GM12878 (cell line): Measurements from ENCODE around the gene CHIC2. TPM values are rescaled to one million over a fixed set of nuclear protein-coding genes. Genes with fewer than 3 reads are reported as not detected.
A peak's percentile ranks its signal among the peaks of the same experiment; 100 is the strongest.

Experiments used
- ATAC-seq: fragments of 200-7000 bp; cut with Tn5 transposase; 3 replicates; pipeline ENCODE4 v1.9.1; 2020; ENCODE audit warnings: mild to moderate bottlenecking, moderate library complexity
- BruUV-seq: library from RNA; stranded (reverse); fragments of 400-500 nt; replicated peaks from 2 replicates; lab custom pipeline; 2021; lab: Mats Ljungman, UMichigan
- CTCF ChIA-PET: fragments of 300-600 bp; sonication (Branson Sonifier 250); formaldehyde crosslinking; extraction: SDS; loops from one replicate; lab custom pipeline; 2021; ENCODE audit warnings: inconsistent platforms; lab: Yijun Ruan, JAX
- POLR2A ChIA-PET: fragments of 350-600 bp; formaldehyde crosslinking; extraction: SDS; loops from one replicate; lab custom pipeline; 2021; ENCODE audit warnings: inconsistent platforms; lab: Charles Lee
- RAD21 ChIA-PET: fragments of 300-600 bp; sonication (Branson Sonifier 250); formaldehyde crosslinking; loops from one replicate; lab custom pipeline; 2023; ENCODE audit warnings: antibody characterized with exemption; ENCODE audit not compliant: unreplicated experiment; lab: Charles Lee
- SMC1A ChIA-PET: fragments of 300-600 bp; sonication (Branson Sonifier 250); formaldehyde crosslinking; loops from one replicate; lab custom pipeline; 2023; ENCODE audit not compliant: unreplicated experiment, uncharacterized antibody; lab: Charles Lee
- DNase-seq: peaks from one replicate; pipeline ENCODE4 v3.0.0-alpha.2; 2011; ENCODE audit warnings: low read depth, low spot score
- FAIRE-seq: peaks from 3 replicates; lab custom pipeline; 2011; peaks lifted over from hg19 to GRCh38; lab: Jason Lieb, UNC
- H2AFZ ChIP-seq: 2 replicates; pipeline ENCODE4 v1.6.0; 2011; ENCODE audit warnings: low read depth, low read length, control low read depth; ENCODE audit not compliant: control insufficient read depth
- H3K27ac ChIP-seq: 2 replicates; pipeline ENCODE4 v1.5.1; 2011; ENCODE audit warnings: control low read depth; ENCODE audit not compliant: control insufficient read depth, insufficient read depth
- H3K27me3 ChIP-seq, 2 experiments: replicated peaks in 1 of 2; 2 replicates each; pipeline versions ENCODE4 v1.6.0 to v1.6.1; 2011; ENCODE audit warnings: low read length in 1 of 2; ENCODE audit not compliant: control insufficient read depth in 2 of 2, insufficient read depth in 2 of 2
- H3K36me3 ChIP-seq, 2 experiments: 2 replicates each; pipeline ENCODE4 v1.5.1; 2011; ENCODE audit warnings: low read length in 1 of 2; ENCODE audit not compliant: control insufficient read depth in 2 of 2, insufficient read depth in 2 of 2
- H3K4me1 ChIP-seq: 2 replicates; pipeline ENCODE4 v1.6.1; 2011; ENCODE audit warnings: mild to moderate bottlenecking, low read length, moderate library complexity, mixed read lengths; ENCODE audit not compliant: control insufficient read depth, insufficient read depth
- H3K4me2 ChIP-seq: 2 replicates; pipeline ENCODE4 v1.6.0; 2011; ENCODE audit warnings: control low read depth; ENCODE audit not compliant: control insufficient read depth, insufficient read depth
- H3K4me3 ChIP-seq: fragments of 200-600 bp; sonication (generic); 2 replicates; pipeline ENCODE4 v1.5.1; 2016
- H3K79me2 ChIP-seq: 2 replicates; pipeline ENCODE4 v1.6.0; 2011; ENCODE audit warnings: low read length; ENCODE audit not compliant: control insufficient read depth, insufficient read depth
- H3K9ac ChIP-seq: 2 replicates; pipeline ENCODE4 v1.8.0; 2011; ENCODE audit warnings: low read length, control low read depth, mixed read lengths; ENCODE audit not compliant: control insufficient read depth, insufficient read depth
- H3K9me3 ChIP-seq: replicated peaks from 3 replicates; pipeline ENCODE4 v1.5.1; 2011; ENCODE audit warnings: mild to moderate bottlenecking, low read length; ENCODE audit not compliant: control insufficient read depth, insufficient read depth
- H4K20me1 ChIP-seq: 2 replicates; pipeline ENCODE4 v1.6.0; 2011; ENCODE audit not compliant: control insufficient read depth, insufficient read depth
- BCLAF1 ChIP-seq: fragments of 450-650 bp; IDR thresholded peaks from 2 replicates; pipeline ENCODE4 v1.6.1; 2017; ENCODE audit warnings: antibody characterized with exemption, mild to moderate bottlenecking, moderate library complexity
- CBX5 ChIP-seq: sonication (generic); IDR thresholded peaks from 2 replicates; pipeline ENCODE4 v1.6.1; 2016; ENCODE audit warnings: low read depth, moderate library complexity, mild to moderate bottlenecking, inconsistent platforms
- ESRRA ChIP-seq: IDR thresholded peaks from 2 replicates; pipeline ENCODE4 v1.6.1; 2012; ENCODE audit warnings: mild to moderate bottlenecking, low read length, improper control_type of control experiment
- MTA2 ChIP-seq: fragments of 450-650 bp; IDR thresholded peaks from 2 replicates; pipeline ENCODE4 v1.6.1; 2016; ENCODE audit warnings: low read depth, mild to moderate bottlenecking, moderate library complexity
- POU2F2 ChIP-seq: IDR thresholded peaks from 3 replicates; pipeline ENCODE4 v1.6.1; 2011; ENCODE audit warnings: low read depth, mild to moderate bottlenecking, low read length, borderline replicate concordance
- SUPT20H ChIP-seq: IDR thresholded peaks from 2 replicates; pipeline ENCODE4 v1.6.1; 2011; ENCODE audit warnings: low read depth, mild to moderate bottlenecking, low read length, moderate library complexity, borderline replicate concordance; ENCODE audit not compliant: control insufficient read depth
- YY1 ChIP-seq: IDR thresholded peaks from 2 replicates; pipeline ENCODE4 v1.6.1; 2011; ENCODE audit warnings: low read depth, mild to moderate bottlenecking, low read length
- WGBS: methylation state at CpG from one replicate; pipeline ENCODE4 v1.1.6; 2016; ENCODE audit warnings: low lambda C conversion rate; ENCODE audit not compliant: insufficient replicate concordance, insufficient coverage; ENCODE audit errors: missing lambda C conversion rate; 5-methylcytosine and 5-hydroxymethylcytosine counted together
- in situ Hi-C: fragments of 300-500 bp; cut with MboI; formaldehyde crosslinking; loops from 9 replicates; pipeline ENCODE4 v1.14.3; 2018; ENCODE audit warnings: mixed read lengths
- intact Hi-C: fragments of 100-400 bp; cut with micrococcal nuclease; formaldehyde crosslinking; loops from one replicate; pipeline ENCODE4 v1.14.2; 2022; ENCODE audit not compliant: unreplicated experiment
- polyA plus RNA-seq, 11 experiments: library from polyadenylated mRNA; depleted of rRNA in 4 of 11; unstranded in 6 of 11; stranded (reverse) in 5 of 11; fragments of >200 nt; fragmentation: Nextera tagmentation in 4 of 11; fragmentation: Illumina TruSeq in 1 of 11; extraction: Ambion mirVana in 4 of 11; extraction: Trizol in 1 of 11; gene quantifications; 1 replicate in 1 of 11; 2 replicates in 10 of 11; pipeline versions ENCODE4 v1.2.1 to v1.2.3, GENCODE V29; 2011 to 2016; ENCODE audit warnings: inconsistent platforms in 2 of 11, missing spikeins in 2 of 11, low read depth in 1 of 11
- total RNA-seq, 4 experiments: library from RNA; depleted of rRNA in 3 of 4; stranded (reverse); fragments of >200 nt in 3 of 4; fragmentation: Illumina TruSeq in 1 of 4; extraction: Trizol in 1 of 4; gene quantifications; 2 replicates each; pipeline versions ENCODE4 v1.2.1 to v1.2.3, GENCODE V29; 2013 to 2021

Gene CHIC2
- total and polyA plus RNA-seq, 10 of the 15 experiments (the other 5 are each of a cell fraction or from before 2014, with no cell fraction given), result 0.80 to 24.4 (median 12.2) TPM

DNA sequence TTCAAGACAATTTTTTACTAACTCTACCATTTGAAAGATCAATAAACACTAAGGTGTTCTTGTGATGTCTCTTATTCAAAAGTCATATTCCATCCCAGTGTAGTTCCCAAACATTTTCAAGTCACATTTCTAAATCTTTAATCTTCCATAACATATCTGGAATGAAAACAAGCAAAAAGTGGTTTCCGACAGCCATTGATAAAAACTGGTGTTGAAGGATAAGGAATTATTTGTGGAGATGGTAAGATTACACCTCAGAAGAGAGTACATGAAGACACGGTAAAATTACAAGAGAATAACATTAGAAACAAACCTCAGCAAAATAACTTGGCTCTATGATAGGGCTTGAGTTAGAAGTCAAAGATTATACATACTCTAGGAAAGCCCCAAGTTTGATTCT is 4.3 kb downstream of the CHIC2 start:
- FAIRE-seq (no peak), DNase-seq (no peak), ATAC-seq (no peak)
- no TSS peak for BruUV-seq
- H3K27me3 ChIP-seq, result no peaks in the 10 kb centered on the region
- ChIA-PET POLR2A (no interaction called here), SMC1A (interaction anchor here (0.7 to 1.0 kb wide), 2 partner anchors 12 to 43 kb away, joined by 3 read pairs; no protein-coding TSS in a partner anchor), RAD21 (interaction anchor here (1.5 kb wide), 1 partner anchor 48 kb away, joined by 5 read pairs; no protein-coding TSS in a partner anchor), CTCF (no interaction called here)
- no peak overlapping the region for H2AFZ ChIP-seq
- H3K9me3 ChIP-seq, result no peaks in the 10 kb centered on the region
- in situ Hi-C loops, result no loop called here
- no peak overlapping the region for H3K27ac ChIP-seq
- 0 out of 2 replicates have a peak overlapping the region, but pooled peaks have one; percentile 9 for H3K4me3 ChIP-seq
- peak overlapping the region; percentile 56 for H3K4me2 ChIP-seq
- H4K20me1 ChIP-seq, result no peaks in the 10 kb centered on the region
- H3K4me1 ChIP-seq, result peaks cover 9% of the 10 kb centered on the region; the same call in 1 of the 2 replicates
- TF ChIP-seq SUPT20H, result no peak
- TF ChIP-seq BCLAF1, result no peak
- TF ChIP-seq MTA2, result no peak
- TF ChIP-seq YY1, result no peak
- TF ChIP-seq ESRRA, result no peak
- no peak for TF ChIP-seq POU2F2
- no peak for TF ChIP-seq CBX5
- no peak overlapping the region for H3K9ac ChIP-seq
- H3K79me2 ChIP-seq, result peaks cover 72% of the 10 kb centered on the region
- 71% methylated on average over 2 of the region's 2 CpGs for WGBS
- intact Hi-C loops, result loop anchor here (10.0 kb wide), 2 partner anchors 355 to 1345 kb away; no protein-coding TSS in a partner anchor
- no peaks in the 10 kb centered on the region for H3K36me3 ChIP-seq
